ENCODE results near the gene MYL4.
A peak's percentile ranks its signal among the peaks of the same experiment; 100 is the strongest.
"Not testable (repeated sequence)": the region's sequence is repeated elsewhere in the genome, so short reads cannot be mapped to it uniquely, and the experiment has no call there.

Gene MYL4

GRCh38 chr17:47223460-47223859 is 14.3 kb downstream of the MYL4 start:
- peaks cover 10 to 30% of the 10 kb centered on the region in 2 donors for H3K9me3 Mint-ChIP-seq
- H3K27me3 Mint-ChIP-seq = no peaks in the 10 kb centered on the region

DNA sequence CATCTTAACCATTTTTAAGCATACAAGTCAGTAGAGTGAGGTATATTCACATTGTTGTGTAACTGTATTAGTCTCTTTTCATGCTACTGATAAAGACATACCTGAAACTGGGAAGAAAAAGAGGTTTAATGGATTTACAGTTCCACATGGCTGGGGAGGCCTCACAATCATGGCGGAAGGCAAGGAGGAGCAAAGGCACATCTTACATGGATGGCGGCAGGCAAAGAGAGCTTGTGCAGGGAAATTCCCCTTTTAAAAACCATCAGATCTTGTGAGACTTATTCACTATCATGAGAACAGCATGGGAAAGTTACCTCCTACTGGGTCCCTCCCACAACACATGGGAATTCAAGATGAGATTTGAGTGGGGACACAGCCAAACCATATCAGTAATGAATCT is 14.9 kb downstream of the MYL4 start:
- Mint-ChIP-seq H3K4me1 (peaks cover 26% of the 10 kb centered on the region), H3K9me3 (peaks cover 10 to 30% of the 10 kb centered on the region in 2 donors)
- not testable (repeated sequence) for ATAC-seq, H3K27ac Mint-ChIP-seq, H3K27me3 Mint-ChIP-seq, DNase-seq, H3K4me3 Mint-ChIP-seq

More at GRCh38 chr17:47223460-47223859, 14.3 kb downstream of the MYL4 start:
- peak overlapping the region in 1 of 2 donors; percentile 42 for H3K27ac Mint-ChIP-seq
- H3K4me1 Mint-ChIP-seq = peaks cover 32% of the 10 kb centered on the region
- DNase-seq = no peak
- ATAC-seq = no peak
- H3K4me3 Mint-ChIP-seq = no peak overlapping the region

- Mint-ChIP-seq H3K4me3 (no peak overlapping the region), H3K9me3 (peaks cover 10 to 30% of the 10 kb centered on the region in 2 donors), H3K27me3 (no peaks in the 10 kb centered on the region), H3K4me1 (peaks cover 25% of the 10 kb centered on the region), H3K27ac (no peak overlapping the region)
- ATAC-seq = no peak
- no peak for DNase-seq
Observed at GRCh38 chr17:47224966-47225365, 15.8 kb downstream of the MYL4 start.

DNA sequence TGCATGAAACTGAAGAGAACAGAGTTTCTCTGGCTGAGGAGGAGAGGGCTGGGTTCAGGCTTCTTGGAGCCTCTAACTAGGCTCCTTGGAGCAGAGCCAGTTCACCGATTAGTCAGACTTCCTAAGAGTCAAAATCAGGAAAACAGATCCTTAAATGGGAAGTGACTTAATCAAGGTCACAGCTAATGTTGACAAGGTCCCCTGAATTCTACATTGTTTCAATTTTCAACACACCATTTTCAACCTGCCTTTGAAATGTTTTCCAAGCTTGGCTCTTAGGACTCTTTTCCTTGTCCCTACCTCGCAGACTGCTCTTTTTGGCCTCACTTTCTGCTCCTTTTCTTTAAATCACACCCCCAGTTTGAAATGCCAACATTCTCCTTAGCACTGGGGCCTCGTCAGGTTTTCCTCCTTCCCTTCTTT is 16.3 kb downstream of the MYL4 start:
- ATAC-seq (no peak), DNase-seq (no peak)
- H3K4me1 Mint-ChIP-seq = peaks cover 25% of the 10 kb centered on the region
- H3K27ac Mint-ChIP-seq = no peak overlapping the region
- peaks cover 4% of the 10 kb centered on the region for H3K27me3 Mint-ChIP-seq
- H3K4me3 Mint-ChIP-seq = no peak overlapping the region
- H3K9me3 Mint-ChIP-seq = peaks cover 10 to 30% of the 10 kb centered on the region in 2 donors

GRCh38 chr17:47225911-47226688 is 17.0 kb downstream of the MYL4 start:
- H3K27me3 Mint-ChIP-seq = peaks cover 11% of the 10 kb centered on the region
- peaks cover 10 to 30% of the 10 kb centered on the region in 2 donors for H3K9me3 Mint-ChIP-seq
- H3K27ac Mint-ChIP-seq = no peak overlapping the region

DNA sequence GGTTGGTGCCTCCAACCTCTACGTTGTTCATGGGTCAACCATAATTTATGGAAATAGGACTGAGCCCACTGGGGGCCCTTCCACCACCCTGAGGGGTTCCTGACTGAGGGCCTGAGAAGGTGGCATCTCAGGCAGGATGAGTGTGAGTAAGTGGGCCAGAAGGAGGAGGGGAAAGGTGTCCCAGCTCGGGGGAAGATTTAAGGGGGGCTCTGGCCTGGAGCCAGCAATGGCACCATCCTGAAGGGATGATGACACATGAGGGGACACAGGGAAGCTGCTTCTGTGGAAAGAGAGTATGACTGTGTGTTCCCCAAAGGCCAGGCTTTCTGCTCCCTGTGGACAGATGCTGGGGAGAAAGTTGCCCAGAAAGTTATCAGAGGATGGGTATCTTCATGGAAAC is 18.7 kb downstream of the MYL4 start:
- H3K4me1 Mint-ChIP-seq = peaks cover 16% of the 10 kb centered on the region
- DNase-seq = no peak
- peaks cover 17% of the 10 kb centered on the region for H3K27me3 Mint-ChIP-seq
- H3K9me3 Mint-ChIP-seq = peaks cover 10 to 20% of the 10 kb centered on the region in 2 donors
- ATAC-seq = no peak
- no peak overlapping the region for H3K27ac Mint-ChIP-seq
- H3K4me3 Mint-ChIP-seq = no peak overlapping the region

More at GRCh38 chr17:47225911-47226688, 17.0 kb downstream of the MYL4 start:
- no peak overlapping the region for H3K4me3 Mint-ChIP-seq
- peaks cover 22% of the 10 kb centered on the region for H3K4me1 Mint-ChIP-seq
- no peak for DNase-seq
- no peak for ATAC-seq

DNA sequence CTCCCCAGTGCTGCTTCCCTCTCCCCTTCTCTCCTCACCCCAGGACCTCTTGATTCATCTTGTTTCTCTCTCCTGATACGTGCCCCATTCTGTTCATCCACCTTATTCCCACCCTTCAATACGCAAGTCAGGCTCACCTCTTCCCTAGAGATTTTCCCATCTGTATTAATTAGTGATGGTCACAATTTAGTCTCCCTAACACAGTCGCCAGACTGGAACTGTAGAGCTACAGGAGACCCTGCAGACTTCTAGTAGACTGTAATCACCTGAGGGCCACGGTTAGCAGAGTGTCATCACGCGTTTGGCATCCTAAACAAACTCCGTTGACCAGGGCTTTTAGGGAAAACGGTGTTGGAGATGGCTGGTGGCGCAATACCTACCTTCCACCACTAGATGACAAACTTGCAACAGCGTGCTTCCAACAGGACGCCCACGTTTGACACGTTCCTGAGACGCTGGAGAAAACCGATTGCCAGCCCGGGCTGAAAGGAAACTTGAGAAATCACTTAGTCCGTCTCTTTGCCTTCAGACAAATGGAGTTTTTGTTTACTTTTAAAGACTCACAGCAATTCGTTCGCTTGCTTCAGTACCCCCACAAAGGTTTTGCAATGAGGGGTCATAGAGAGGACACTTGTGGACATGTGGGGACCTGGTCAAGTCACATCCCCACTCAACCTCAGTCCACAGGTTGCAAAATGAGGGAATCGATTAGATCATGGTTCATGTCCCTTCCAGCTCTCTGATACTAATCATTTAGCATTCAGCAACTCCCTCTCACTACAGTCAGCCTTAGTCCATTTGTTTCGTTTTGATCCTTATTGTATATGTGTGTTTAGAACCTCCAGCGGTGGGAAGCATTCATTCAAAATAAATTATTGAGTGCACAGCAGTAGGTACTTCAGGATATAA is 20.6 kb downstream of the MYL4 start:
- peak; percentile 51 to 66 for DNase-seq
- peaks cover 0 to under 1% of the 10 kb centered on the region in 2 donors for H3K9me3 Mint-ChIP-seq
- H3K27ac Mint-ChIP-seq = peak overlapping the region in 1 of 2 donors; percentile 22
- H3K4me1 Mint-ChIP-seq = peaks cover 16% of the 10 kb centered on the region
- peaks cover 17% of the 10 kb centered on the region for H3K27me3 Mint-ChIP-seq
- H3K4me3 Mint-ChIP-seq = peak overlapping the region; percentile 39 to 57
- ATAC-seq = peak; percentile 86

GRCh38 chr17:47230864-47231263 is 21.7 kb downstream of the MYL4 start:
- DNase-seq = no peak
- no peak overlapping the region for H3K27ac Mint-ChIP-seq
- H3K4me3 Mint-ChIP-seq = no peak overlapping the region

GRCh38 chr17:47231334-47231733 is 22.2 kb downstream of the MYL4 start:
- DNase-seq = no peak
- Mint-ChIP-seq H3K9me3 (no peaks in the 10 kb centered on the region), H3K27ac (no peak overlapping the region), H3K4me1 (peaks cover 16% of the 10 kb centered on the region), H3K27me3 (peaks cover 17% of the 10 kb centered on the region), H3K4me3 (no peak overlapping the region)
- ATAC-seq = no peak

More at GRCh38 chr17:47230864-47231263, 21.7 kb downstream of the MYL4 start:
- Mint-ChIP-seq H3K4me1 (peaks cover 16% of the 10 kb centered on the region), H3K27me3 (peaks cover 17% of the 10 kb centered on the region), H3K9me3 (no peaks in the 10 kb centered on the region)
- no peak for ATAC-seq

DNA sequence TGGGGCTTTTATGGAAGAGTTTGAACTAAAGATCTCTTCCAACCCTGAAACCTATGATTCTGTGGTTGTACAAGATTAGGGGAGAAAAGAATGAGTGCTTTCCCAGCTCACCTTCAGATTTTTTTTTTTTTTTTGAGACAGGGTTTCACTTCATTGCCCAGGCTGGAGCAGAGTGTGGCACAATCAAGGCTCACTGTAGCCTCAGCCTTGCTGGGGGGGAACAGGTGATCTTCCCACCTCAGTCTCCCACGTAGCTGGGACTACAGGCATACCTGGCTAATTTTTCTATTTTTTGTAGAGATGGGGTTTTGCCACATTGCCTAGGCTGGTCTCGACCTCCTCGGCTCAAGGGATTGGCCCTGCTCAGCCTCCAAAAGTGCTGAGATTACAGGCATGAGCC is 22.7 kb downstream of the MYL4 start:
- Mint-ChIP-seq H3K4me3 (no peak overlapping the region), H3K27me3 (peaks cover 17% of the 10 kb centered on the region), H3K4me1 (peaks cover 16% of the 10 kb centered on the region), H3K9me3 (no peaks in the 10 kb centered on the region), H3K27ac (no peak overlapping the region)
- DNase-seq = no peak
- no peak for ATAC-seq

GRCh38 chr17:47232465-47232864 is 23.3 kb downstream of the MYL4 start:
- no peak for ATAC-seq
- no peak overlapping the region for H3K4me3 Mint-ChIP-seq
- peaks cover 17% of the 10 kb centered on the region for H3K27me3 Mint-ChIP-seq
- H3K9me3 Mint-ChIP-seq = no peaks in the 10 kb centered on the region
- DNase-seq = no peak
- peaks cover 16% of the 10 kb centered on the region for H3K4me1 Mint-ChIP-seq
- H3K27ac Mint-ChIP-seq = no peak overlapping the region

DNA sequence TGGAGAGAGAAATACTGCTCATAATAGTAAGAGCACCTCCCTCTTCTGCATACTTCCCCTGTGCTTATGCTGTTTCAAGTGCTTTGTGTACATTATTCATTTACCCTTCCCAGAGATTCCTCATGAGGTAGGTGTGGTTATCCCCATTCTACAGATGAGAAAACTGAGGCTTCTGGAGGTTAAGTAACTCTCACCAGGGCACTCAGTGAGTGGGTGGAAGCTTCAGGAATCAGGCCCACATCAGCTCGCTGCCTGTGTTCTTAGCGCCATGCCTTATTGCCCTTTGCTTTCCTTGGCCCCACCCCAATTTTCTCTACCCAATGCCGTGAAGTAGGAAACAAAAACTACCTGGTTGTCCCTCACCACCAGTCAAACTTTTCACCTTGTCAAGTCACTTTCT is 26.4 kb downstream of the MYL4 start:
- H3K9me3 Mint-ChIP-seq = no peaks in the 10 kb centered on the region
- no peak overlapping the region for H3K27ac Mint-ChIP-seq
- H3K4me3 Mint-ChIP-seq = no peak overlapping the region
- no peak for DNase-seq
- peaks cover 12% of the 10 kb centered on the region for H3K27me3 Mint-ChIP-seq
- peaks cover 16% of the 10 kb centered on the region for H3K4me1 Mint-ChIP-seq
- ATAC-seq = no peak

GRCh38 chr17:47235923-47236322 is 26.8 kb downstream of the MYL4 start:
- DNase-seq = no peak
- H3K4me3 Mint-ChIP-seq = no peak overlapping the region
- no peak overlapping the region for H3K27ac Mint-ChIP-seq
- H3K9me3 Mint-ChIP-seq = no peaks in the 10 kb centered on the region
- no peak for ATAC-seq
- peaks cover 8% of the 10 kb centered on the region for H3K27me3 Mint-ChIP-seq
- peaks cover 13% of the 10 kb centered on the region for H3K4me1 Mint-ChIP-seq

DNA sequence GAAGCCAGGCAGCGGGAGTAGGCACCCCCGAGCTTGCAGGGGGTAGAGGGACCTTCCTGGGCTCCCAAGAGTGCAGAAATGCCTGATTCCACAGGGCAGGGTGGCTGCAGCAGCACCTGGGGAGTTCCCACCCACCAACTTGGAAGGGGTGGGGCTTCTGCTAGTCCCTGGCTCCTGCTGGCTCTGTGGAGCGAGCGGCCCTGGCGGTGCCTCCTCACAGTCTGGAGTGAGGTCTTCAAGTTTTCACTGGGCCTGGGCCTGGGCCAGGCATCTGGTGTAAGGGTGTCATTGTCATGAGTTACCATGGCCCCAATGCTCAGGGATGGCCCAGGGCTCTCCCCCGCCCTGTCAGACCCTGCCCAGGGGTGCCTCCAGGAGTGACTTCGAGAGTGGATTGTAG is 28.7 kb downstream of the MYL4 start:
- no peaks in the 10 kb centered on the region for H3K27me3 Mint-ChIP-seq
- peaks cover 13% of the 10 kb centered on the region for H3K4me1 Mint-ChIP-seq
- DNase-seq = no peak
- no peaks in the 10 kb centered on the region for H3K9me3 Mint-ChIP-seq
- no peak overlapping the region for H3K4me3 Mint-ChIP-seq
- no peak overlapping the region for H3K27ac Mint-ChIP-seq
- ATAC-seq = no peak

GRCh38 chr17:47238321-47239010 is 29.3 kb downstream of the MYL4 start:
- H3K27ac Mint-ChIP-seq = no peak overlapping the region
- DNase-seq = no peak
- H3K4me1 Mint-ChIP-seq = peaks cover 13% of the 10 kb centered on the region
- peak; percentile 43 for ATAC-seq
- no peaks in the 10 kb centered on the region for H3K9me3 Mint-ChIP-seq
- no peaks in the 10 kb centered on the region for H3K27me3 Mint-ChIP-seq
- H3K4me3 Mint-ChIP-seq = no peak overlapping the region

Measured in stimulated activated naive CD8-positive, alpha-beta T cell treated with anti-CD3 and anti-CD28 coated beads, Interleukin-15, amount 100 ng/mL, for 72 hours (primary cell).